Epithelial cell of proximal tubule (primary cell): Measurements from ENCODE around the gene RRP9. TPM values are rescaled to one million over a fixed set of nuclear protein-coding genes. Genes with fewer than 3 reads are reported as not detected.
"Not testable (repeated sequence)": the region's sequence is repeated elsewhere in the genome, so short reads cannot be mapped to it uniquely, and the experiment has no call there.

ENCODE experiments used
- DNase-seq: peaks from one replicate; pipeline ENCODE4 v3.0.0-alpha.2; 2011; ENCODE audit warnings: low read depth
- H3K4me3 ChIP-seq: 2 replicates; pipeline ENCODE4 v1.5.1; 2011; ENCODE audit warnings: low read depth, mild to moderate bottlenecking, low read length
- total RNA-seq: library from RNA; depleted of rRNA; stranded (reverse); fragments of >200 nt; gene quantifications from 2 replicates; pipeline ENCODE4 v1.2.3, GENCODE V29; 2015
- TF ChIP-seq, protein P1 (sequence below): conservative IDR thresholded peaks from 2 replicates; pipeline ENCODE4 v1.5.1; 2012; ENCODE audit warnings: low read depth, mild to moderate bottlenecking, low read length

Gene RRP9, protein sequence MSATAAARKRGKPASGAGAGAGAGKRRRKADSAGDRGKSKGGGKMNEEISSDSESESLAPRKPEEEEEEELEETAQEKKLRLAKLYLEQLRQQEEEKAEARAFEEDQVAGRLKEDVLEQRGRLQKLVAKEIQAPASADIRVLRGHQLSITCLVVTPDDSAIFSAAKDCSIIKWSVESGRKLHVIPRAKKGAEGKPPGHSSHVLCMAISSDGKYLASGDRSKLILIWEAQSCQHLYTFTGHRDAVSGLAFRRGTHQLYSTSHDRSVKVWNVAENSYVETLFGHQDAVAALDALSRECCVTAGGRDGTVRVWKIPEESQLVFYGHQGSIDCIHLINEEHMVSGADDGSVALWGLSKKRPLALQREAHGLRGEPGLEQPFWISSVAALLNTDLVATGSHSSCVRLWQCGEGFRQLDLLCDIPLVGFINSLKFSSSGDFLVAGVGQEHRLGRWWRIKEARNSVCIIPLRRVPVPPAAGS
- 28.0 and 56.8 TPM in 2 replicates for total RNA-seq

DNA sequence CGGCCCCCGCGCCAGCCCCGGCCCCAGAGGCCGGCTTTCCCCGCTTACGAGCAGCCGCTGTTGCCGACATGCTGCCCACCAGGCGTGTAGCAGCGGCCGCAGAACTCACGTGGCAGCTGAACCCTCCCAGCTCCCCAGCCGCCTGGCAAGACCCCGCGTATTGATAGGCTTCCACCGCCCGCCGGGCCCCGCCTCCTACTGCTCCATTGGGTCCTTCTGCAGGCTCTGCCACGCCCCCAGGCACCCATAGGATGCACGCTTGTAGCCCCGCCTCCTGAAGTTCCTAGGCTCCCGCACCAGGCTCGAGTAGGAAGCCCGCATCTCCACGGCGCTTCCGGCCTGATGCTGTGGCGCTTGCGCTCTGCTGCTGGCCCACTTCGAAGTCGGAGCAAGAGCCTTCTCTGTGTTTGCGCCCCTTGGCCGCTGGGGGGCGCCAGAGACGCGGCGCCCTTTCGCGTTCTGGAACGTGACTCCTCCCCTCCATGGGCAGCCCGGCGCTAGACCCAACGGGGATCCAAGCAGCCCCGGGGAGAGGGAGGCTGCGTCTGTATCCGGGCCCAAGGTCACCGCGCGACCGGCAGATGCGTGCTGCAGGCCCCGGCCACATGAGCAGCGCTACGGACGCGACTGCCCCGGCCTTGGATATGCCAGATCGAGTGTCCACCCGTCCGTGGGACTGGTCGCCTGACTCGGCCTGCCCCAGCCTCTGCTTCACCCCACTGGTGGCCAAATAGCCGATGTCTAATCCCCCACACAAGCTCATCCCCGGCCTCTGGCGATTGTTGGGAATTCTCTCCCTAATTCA is at the start of gene RRP9, which contains the start of gene PARP3:
Gene RRP9, minus strand, starts transcription at position 107 of the 805 bp plus-strand sequence. Its CDS starts 37 bp downstream, at position 70.
Gene PARP3, plus strand, starts transcription at position 566 of the 805 bp plus-strand sequence. CDS start 993 bp downstream, outside the sequence.
- TF ChIP-seq, protein P1, sequence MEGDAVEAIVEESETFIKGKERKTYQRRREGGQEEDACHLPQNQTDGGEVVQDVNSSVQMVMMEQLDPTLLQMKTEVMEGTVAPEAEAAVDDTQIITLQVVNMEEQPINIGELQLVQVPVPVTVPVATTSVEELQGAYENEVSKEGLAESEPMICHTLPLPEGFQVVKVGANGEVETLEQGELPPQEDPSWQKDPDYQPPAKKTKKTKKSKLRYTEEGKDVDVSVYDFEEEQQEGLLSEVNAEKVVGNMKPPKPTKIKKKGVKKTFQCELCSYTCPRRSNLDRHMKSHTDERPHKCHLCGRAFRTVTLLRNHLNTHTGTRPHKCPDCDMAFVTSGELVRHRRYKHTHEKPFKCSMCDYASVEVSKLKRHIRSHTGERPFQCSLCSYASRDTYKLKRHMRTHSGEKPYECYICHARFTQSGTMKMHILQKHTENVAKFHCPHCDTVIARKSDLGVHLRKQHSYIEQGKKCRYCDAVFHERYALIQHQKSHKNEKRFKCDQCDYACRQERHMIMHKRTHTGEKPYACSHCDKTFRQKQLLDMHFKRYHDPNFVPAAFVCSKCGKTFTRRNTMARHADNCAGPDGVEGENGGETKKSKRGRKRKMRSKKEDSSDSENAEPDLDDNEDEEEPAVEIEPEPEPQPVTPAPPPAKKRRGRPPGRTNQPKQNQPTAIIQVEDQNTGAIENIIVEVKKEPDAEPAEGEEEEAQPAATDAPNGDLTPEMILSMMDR = peak; percentile 97
- H3K4me3 ChIP-seq = peak within 1 kb of the TSS; percentile 77
- DNase-seq = peak; percentile 95

DNA sequence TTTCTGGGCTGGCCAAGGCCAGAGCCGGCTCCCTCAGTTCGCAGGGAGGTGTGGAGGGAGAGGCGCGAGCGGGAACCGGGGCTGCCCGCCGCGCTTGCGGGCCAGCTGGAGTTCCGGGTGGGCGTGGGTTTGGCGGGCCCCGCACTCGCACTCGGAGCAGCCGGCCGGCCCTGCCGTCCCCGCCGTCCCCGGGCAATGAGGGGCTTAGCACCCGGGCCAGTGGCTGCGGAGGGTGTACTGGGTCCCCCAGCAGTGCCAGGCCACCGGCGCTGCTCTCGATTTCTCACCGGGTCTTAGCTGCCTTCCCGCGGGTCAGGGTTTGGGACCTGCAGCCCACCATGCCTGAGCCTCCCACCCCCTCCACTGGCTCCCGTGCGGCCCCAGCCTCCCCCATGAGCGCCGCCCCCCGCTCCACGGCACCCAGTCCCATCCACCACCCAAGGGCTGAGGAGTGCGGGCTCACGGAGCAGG is 48.8 kb upstream of the RRP9 start:
- not testable (repeated sequence) for H3K4me3 ChIP-seq, DNase-seq

DNA sequence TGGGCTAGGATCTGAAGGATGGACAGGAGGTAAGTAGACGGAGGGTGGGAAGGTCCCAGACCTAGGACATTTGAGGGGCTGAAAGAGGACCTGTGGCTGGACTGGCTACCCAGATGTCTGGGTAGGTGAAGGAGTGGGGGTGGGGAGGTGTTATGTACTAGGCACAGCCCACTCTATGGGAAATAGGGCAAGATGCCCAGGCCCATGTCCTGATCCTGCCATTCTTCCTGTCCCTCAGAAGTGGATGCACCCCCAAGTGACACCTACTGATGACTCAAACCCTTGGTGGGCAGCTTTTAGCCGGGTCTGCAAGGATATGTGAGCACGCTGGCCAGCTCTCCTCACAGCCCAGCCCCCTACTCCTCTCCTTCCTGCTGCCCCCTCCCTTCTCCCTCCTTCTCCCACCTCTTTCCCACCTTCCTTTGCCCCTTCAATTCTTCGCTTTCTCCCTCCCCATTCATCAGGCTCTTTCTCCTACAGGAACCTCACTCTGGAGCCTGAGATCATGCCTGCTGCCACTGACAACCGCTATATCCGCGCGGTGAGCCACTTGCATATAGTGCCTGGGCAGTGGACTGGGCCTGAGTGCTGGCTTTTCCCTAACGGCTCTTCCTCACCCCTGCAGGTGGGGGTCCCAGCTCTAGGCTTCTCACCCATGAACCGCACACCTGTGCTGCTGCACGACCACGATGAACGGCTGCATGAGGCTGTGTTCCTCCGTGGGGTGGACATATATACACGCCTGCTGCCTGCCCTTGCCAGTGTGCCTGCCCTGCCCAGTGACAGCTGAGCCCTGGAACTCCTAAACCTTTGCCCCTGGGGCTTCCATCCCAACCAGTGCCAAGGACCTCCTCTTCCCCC is 46.8 kb upstream of the RRP9 start:
- TF ChIP-seq, protein P1 = no peak
- DNase-seq = no peak
- H3K4me3 ChIP-seq = no peak overlapping the region

DNA sequence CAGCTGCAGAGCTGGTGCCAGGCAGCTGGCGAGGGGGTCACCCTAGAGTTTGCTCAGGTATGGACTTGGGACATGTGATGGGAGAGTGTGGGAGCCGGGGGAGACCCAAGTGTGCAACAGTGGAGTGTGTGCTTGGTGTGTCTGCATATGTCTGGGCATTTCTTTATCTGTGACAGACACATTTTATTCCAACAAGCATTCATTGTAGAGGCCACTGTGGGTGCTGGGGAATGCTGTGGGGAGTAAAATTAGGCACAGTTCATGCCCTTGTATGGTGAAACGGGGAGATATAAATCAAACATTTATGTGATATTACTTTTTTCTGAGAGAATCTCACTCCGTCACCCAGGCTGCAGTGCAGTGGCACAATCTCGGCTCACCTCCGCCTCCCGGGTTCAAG is 45.9 kb upstream of the RRP9 start:
- no peak for DNase-seq
- TF ChIP-seq, protein P1 = no peak
- no peak overlapping the region for H3K4me3 ChIP-seq

DNA sequence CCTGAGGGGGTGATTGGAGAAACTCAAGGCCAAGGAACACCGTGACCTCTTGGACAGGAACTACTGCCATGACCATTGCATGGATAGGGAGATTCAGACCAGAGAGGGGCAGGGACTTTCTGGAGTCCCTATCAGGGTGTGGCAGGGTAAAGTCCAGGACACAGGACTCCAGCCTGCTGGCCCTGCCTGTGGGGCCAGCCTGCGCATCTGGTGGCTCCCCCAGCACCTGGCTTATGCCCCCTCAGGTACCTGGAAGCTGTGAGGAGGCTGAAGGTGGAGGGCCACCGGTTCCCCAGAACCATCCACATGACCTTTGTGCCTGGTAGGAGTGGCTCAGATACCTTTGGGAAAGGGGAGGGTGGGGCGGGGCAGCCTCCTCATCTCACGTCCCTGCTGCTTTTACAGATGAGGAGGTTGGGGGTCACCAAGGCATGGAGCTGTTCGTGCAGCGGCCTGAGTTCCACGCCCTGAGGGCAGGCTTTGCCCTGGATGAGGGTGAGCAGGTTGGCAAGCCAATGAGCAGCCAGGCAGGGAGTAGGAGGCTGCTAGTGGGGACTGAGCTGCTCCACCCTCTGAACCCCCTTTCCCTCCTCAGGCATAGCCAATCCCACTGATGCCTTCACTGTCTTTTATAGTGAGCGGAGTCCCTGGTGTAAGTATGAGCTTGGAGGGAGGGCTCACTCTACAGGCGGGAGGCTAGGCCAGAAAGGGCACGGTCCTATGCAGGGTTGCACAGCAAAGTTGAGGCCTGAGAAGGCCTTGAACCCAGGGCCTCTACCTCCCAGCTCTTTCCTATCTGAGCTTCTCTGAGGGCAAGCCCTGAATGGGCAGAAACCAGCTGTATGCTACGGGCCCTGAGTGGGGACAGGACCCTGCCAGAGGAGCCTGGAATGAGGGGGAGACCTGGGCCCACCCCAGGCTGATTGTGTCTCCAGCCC is 44.6 kb upstream of the RRP9 start:
- DNase-seq = no peak
- H3K4me3 ChIP-seq = no peak overlapping the region
- TF ChIP-seq, protein P1 = no peak

DNA sequence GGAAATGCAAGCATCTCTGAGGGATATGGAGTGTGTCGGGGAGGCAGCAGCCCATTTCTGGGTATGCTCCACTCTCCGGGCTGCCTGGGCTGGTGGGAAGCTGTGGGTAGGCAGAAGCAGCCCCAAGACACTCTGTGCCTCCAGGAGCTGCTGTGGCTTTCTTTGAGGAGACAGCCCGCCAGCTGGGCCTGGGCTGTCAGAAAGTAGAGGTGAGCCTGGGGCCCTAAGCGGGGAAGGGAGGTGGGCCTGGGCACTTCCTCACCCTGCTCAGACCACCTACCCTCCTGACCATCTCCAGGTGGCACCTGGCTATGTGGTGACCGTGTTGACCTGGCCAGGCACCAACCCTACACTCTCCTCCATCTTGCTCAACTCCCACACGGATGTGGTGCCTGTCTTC is 43.4 kb upstream of the RRP9 start:
- TF ChIP-seq, protein P1 = no peak
- H3K4me3 ChIP-seq = peak overlapping the region; percentile 79
- no peak for DNase-seq
